DND-41 (cell line): Measurements from ENCODE around the gene FUT7.
"Not testable (repeated sequence)": the region's sequence is repeated elsewhere in the genome, so short reads cannot be mapped to it uniquely, and the experiment has no call there.

Experiments
- ATAC-seq: fragments of 200-7000 bp; cut with Tn5 transposase; 3 replicates; pipeline ENCODE4 v1.9.1; 2021; ENCODE audit warnings: low read depth; ENCODE audit not compliant: insufficient read depth
- DNase-seq: peaks from one replicate; pipeline ENCODE4 v3.0.0-alpha.2; 2020
- H2AFZ ChIP-seq: 2 replicates; pipeline ENCODE4 v1.6.0; 2012; ENCODE audit warnings: low read depth, low read length
- H3K27ac ChIP-seq: 2 replicates; pipeline ENCODE4 v1.5.1; 2012; ENCODE audit warnings: low read length, inconsistent platforms
- H3K27me3 ChIP-seq: fragments of 200-600 bp; sonication (generic); 2 replicates; pipeline ENCODE4 v1.6.0; 2012; ENCODE audit warnings: low read length, mild to moderate bottlenecking, inconsistent platforms; ENCODE audit not compliant: insufficient read depth, poor library complexity
- H3K36me3 ChIP-seq: 2 replicates; pipeline ENCODE4 v1.5.1; 2012; ENCODE audit warnings: low read length, inconsistent platforms; ENCODE audit not compliant: insufficient read depth
- H3K4me1 ChIP-seq: 2 replicates; pipeline ENCODE4 v1.5.1; 2012; ENCODE audit warnings: mild to moderate bottlenecking, low read length; ENCODE audit not compliant: insufficient read depth
- H3K4me2 ChIP-seq: 2 replicates; pipeline ENCODE4 v1.6.0; 2012; ENCODE audit warnings: mild to moderate bottlenecking, moderate library complexity, low read length, inconsistent platforms; ENCODE audit not compliant: insufficient read depth
- H3K4me3 ChIP-seq, 2 experiments: fragments of 200-600 bp in 1 of 2; shearing (Covaris generic) in 1 of 2; 2 replicates each; pipeline ENCODE4 v1.5.1; 2012 to 2016; ENCODE audit warnings: inconsistent platforms in 2 of 2, low read length in 2 of 2, mild to moderate bottlenecking in 2 of 2, low read depth in 1 of 2, moderate library complexity in 1 of 2
- H3K79me2 ChIP-seq: 2 replicates; pipeline ENCODE4 v1.6.0; 2012; ENCODE audit warnings: low read length, inconsistent platforms; ENCODE audit not compliant: insufficient read depth
- H3K9ac ChIP-seq: 2 replicates; pipeline ENCODE4 v1.6.0; 2012; ENCODE audit warnings: low read depth, mild to moderate bottlenecking, inconsistent platforms, low read length, moderate library complexity
- H3K9me3 ChIP-seq: 2 replicates; pipeline ENCODE4 v1.5.1; 2012; ENCODE audit warnings: low read length, moderate library complexity, mild to moderate bottlenecking, inconsistent platforms; ENCODE audit not compliant: insufficient read depth, severe bottlenecking
- H4K20me1 ChIP-seq: 2 replicates; pipeline ENCODE4 v1.6.0; 2012; ENCODE audit warnings: low read length; ENCODE audit not compliant: insufficient read depth
- CTCF ChIP-seq: IDR thresholded peaks from 2 replicates; pipeline ENCODE4 v1.5.1; 2012; ENCODE audit warnings: borderline replicate concordance, low read length, moderate library complexity, mild to moderate bottlenecking; ENCODE audit not compliant: poor library complexity, severe bottlenecking; ENCODE audit errors: extremely low read depth
- EZH2 ChIP-seq: IDR thresholded peaks from 3 replicates; pipeline ENCODE4 v1.6.1; 2012; ENCODE audit warnings: borderline replicate concordance, low read depth, mild to moderate bottlenecking, moderate library complexity, low read length, inconsistent platforms; ENCODE audit not compliant: severe bottlenecking

FUT7 gene

DNA sequence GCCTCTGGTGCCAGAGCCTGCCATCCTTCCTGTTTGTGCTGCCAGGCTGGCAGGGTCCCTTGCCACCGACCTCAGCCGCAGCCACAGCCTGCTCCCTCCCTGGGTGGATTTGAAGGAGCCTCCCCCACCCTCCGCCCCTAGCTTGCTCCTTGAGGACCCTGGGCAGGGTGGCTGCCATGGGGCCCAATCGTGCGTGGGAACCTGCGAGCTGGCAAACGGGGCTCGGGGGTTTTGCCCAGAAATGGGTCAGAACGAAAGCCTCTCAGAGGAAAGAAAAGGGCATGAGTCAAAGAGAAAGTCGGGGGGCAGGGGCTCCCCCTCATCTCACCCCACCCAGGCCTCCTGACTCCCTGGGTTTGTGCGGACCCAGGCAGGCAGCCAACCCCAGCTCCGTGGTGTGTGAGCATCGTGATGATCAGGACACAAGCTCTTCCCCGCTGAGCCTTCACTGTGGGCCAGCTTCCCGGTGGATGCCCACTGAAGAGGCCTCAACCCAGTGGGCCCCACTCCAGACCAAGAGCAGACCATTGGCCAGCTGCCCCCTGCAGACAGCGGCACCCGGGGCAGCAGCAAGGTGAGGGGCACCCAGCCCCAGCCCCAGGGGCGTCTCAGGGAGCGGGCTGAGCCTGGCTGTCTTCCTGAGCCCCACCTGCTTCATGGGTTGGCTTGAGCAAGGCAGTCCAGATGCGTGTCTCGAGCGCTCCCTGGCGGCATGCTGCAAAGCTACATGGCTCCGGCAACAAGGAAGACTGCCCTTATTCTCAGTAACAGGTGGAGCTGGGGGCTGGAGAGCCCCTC lies 3.0 kb upstream of the FUT7 start:
- ATAC-seq: peak; percentile 97
- Histone ChIP-seq H3K9ac (no peak overlapping the region), H3K4me2 (peak overlapping the region; percentile 41)

DNA sequence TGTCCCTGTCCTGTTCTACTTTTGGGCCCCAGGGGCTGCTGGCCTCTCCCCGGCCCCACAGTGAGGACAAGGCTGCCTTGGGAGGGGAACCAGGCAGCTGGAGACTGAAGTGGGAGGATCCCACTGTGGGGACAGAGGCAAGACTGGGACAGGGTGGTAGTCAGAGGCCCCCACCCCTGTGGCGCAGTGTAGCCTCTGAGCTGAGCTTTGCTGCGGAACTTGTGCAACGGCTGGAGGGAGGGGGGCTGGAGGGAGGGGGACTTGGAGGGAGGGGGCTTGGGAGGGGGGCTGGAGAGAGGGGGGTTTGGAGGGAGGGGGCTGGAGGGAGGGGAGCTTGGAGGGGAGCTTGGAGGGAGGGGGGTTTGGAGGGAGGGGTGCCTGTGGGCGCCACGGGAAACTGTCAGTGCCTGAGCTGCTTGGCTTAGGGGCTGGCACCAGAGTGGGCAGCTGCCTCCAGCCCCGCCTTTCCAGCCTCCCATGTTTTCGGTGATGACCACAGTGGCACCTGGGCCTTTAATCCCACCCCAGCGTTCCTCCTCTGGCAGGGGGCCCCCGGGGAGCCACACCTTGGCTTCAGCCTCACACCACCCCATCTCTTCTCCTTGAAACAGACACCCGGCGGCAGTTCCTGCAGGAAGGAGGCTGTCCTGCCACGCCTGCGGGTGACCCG lies 2.3 kb upstream of the FUT7 start:
- no peak overlapping the region for H2AFZ ChIP-seq
- no peaks in the 10 kb centered on the region for H3K79me2 ChIP-seq
- H3K9ac ChIP-seq: no peak overlapping the region
- no peak overlapping the region for H3K4me3 ChIP-seq
- peaks cover 22% of the 10 kb centered on the region for H4K20me1 ChIP-seq
- no peaks in the 10 kb centered on the region for H3K9me3 ChIP-seq
- no peak overlapping the region for H3K27ac ChIP-seq
- H3K4me2 ChIP-seq: no peak overlapping the region
- peaks cover 9% of the 10 kb centered on the region for H3K27me3 ChIP-seq
- ATAC-seq: no peak
- no peak for TF ChIP-seq CTCF
- no peak for TF ChIP-seq EZH2
- DNase-seq: no peak
- H3K4me1 ChIP-seq: peaks cover 15% of the 10 kb centered on the region
- no peaks in the 10 kb centered on the region for H3K36me3 ChIP-seq

More for the DNA sequence above, 3.0 kb upstream of the FUT7 start:
- DNase-seq: peak; percentile 82
- Histone ChIP-seq H3K4me1 (peaks cover 11% of the 10 kb centered on the region), H3K4me3 (no peak overlapping the region), H3K9me3 (no peaks in the 10 kb centered on the region), H4K20me1 (peaks cover 16% of the 10 kb centered on the region), H3K27ac (no peak overlapping the region), H3K79me2 (no peaks in the 10 kb centered on the region), H2AFZ (0 out of 2 replicates have a peak overlapping the region, but pooled peaks have one; percentile 34), H3K27me3 (peaks cover 9% of the 10 kb centered on the region), H3K36me3 (no peaks in the 10 kb centered on the region)
- TF ChIP-seq EZH2: peak; percentile 55
- TF ChIP-seq CTCF: peak; percentile 92

DNA sequence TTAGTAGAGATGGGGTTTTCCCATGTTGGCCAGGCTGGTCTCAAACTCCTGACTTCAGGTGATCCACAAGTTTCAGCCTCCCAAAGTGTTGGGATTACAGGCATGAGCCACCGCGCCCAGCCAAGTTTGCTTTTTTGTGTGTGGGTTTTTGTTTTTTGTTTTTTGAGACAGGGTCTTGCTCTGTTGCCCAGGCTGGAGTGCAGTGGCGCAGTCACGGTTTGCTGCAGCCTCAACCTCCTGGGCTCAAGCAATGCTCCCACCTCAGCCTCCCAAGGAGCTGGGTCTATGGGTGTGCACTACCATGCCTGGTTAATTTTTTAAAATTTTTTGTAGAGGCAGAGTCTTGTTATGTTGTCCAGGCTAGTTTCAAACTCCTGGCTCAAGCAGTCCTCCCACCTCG lies 1.6 kb upstream of the FUT7 start:
- not testable (repeated sequence) for H2AFZ ChIP-seq, H3K79me2 ChIP-seq, H3K9ac ChIP-seq, H3K36me3 ChIP-seq, DNase-seq, H3K4me2 ChIP-seq, ATAC-seq, H3K4me3 ChIP-seq, H3K27ac ChIP-seq, H3K9me3 ChIP-seq, H3K27me3 ChIP-seq
- H4K20me1 ChIP-seq: peaks cover 20% of the 10 kb centered on the region
- peaks cover 22% of the 10 kb centered on the region for H3K4me1 ChIP-seq

DNA sequence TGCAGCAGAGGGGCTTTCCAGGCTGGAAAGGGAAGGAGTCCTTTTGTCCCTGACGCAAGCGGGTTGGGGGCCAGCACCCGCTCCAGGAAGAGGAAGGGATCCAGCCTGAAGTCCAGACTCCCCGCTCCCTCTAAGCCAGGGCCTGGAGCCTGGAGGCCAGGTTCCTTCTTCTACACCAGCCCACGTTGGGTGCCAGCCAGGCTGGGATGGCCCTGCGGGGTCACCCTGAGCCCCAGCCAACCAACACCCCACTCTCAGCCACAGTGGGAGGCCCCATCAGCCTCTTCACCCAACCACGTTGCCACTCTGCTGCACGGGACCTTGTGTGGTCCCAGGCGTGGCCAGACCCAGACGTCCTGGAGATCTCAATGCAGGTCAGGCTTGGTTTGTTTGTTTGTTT lies 970 bp upstream of the FUT7 start:
- Histone ChIP-seq H3K4me2 (no peak overlapping the region), H3K4me1 (peaks cover 25% of the 10 kb centered on the region), H3K9ac (no peak overlapping the region), H3K36me3 (no peaks in the 10 kb centered on the region), H4K20me1 (peaks cover 20% of the 10 kb centered on the region), H3K4me3 (no peak overlapping the region), H3K79me2 (no peaks in the 10 kb centered on the region), H3K27ac (no peak overlapping the region), H3K27me3 (peaks cover 9% of the 10 kb centered on the region), H3K9me3 (no peaks in the 10 kb centered on the region), H2AFZ (no peak overlapping the region)
- DNase-seq (no peak), ATAC-seq (no peak)
- TF ChIP-seq CTCF (no peak), EZH2 (no peak)
